Measurements from ENCODE around the gene HSPA4L. TPM values are rescaled to one million over a fixed set of nuclear protein-coding genes. Genes with fewer than 3 reads are reported as not detected.

Gene HSPA4L
- total and polyA plus RNA-seq, 2 experiments from 2014 or later, result 3.5 to 4.2 TPM

DNA sequence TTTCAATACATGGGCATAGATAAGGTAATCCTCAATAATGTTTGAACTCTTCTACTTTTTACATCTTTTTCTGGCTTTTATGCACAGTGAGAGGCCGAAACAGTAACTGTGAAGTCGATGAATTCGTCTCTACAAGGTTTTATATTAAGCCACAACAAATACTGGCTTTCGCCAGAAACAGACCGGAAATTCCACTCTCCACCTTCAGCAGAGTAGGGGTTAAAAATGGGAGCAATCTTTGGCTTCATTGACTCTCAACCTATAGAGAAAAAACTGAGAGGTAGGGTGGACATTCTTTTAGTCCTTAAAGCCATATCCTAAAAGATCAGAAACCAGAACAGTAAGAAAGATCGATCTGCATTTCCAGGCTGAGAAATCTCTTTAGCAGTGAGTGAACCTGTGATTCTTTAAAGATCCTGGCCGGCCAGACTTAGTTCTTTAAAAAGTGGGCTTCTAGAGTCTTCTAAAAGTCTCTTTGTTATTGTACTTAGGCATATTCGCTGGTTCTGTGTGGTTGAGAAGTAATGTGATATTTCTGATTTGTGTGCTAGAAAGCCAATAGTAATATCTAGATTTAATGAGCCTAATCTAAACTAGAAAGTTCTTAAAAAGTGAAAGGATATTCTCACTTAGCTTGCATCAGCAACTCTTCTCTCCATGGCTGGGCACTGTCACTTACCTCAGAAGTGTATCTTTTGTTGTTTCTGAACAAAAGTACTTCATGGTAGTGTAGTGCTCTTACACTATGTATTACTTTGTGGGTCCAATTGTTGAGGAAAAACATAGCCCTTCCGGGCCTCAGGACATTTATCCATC, 2.0 kb downstream of the HSPA4L start:
- Histone ChIP-seq H3K4me1 (ENCODE audit: insufficient read depth) (peaks cover 13% of the 10 kb centered on the region; the same call in 1 of the 2 replicates), H3K4me3 (peak overlapping the region; percentile 69; the same call in 1 of the 2 replicates), H3F3A (replicated peaks; ENCODE audit: low read depth) (0 out of 2 replicates have a peak, but pooled peaks cover 7% of the 10 kb centered on the region), H3K36me3 (ENCODE audit: insufficient read depth) (no peaks in the 10 kb centered on the region), H3K79me2 (replicated peaks; ENCODE audit: insufficient read depth) (no peaks in the 10 kb centered on the region), H4K20me1 (replicated peaks; ENCODE audit: insufficient read depth) (no peaks in the 10 kb centered on the region), H3K9me2 (ENCODE audit: insufficient read depth) (no peaks in the 10 kb centered on the region), H3K27ac (ENCODE audit: low read depth) (no peak overlapping the region), H3K4me2 (peak overlapping the region; percentile 92), H3K27me3 (ENCODE audit: insufficient read depth) (peaks cover 55% of the 10 kb centered on the region), H2AFZ (no peak overlapping the region)
- TF ChIP-seq NANOG (IDR thresholded peaks at IDR 0.05; ENCODE audit: borderline replicate concordance) (no peak), ZNF331 (CRISPR knock-in tag; IDR thresholded peaks at IDR 0.05; ENCODE audit: low read depth) (no peak), ZNF462 (CRISPR knock-in tag; IDR thresholded peaks at IDR 0.05) (no peak), CREB1 (CRISPR knock-in tag; IDR thresholded peaks at IDR 0.05; ENCODE audit: low read depth) (no peak), POLR2AphosphoS5 (IDR thresholded peaks at IDR 0.05; ENCODE audit: low read depth) (no peak), EZH2 (IDR thresholded peaks at IDR 0.05; ENCODE audit: low read depth, unreplicated experiment) (no peak), ZNF114 (CRISPR knock-in tag; IDR thresholded peaks at IDR 0.05) (no peak), STAT1 (IDR thresholded peaks at IDR 0.05; ENCODE audit: unreplicated experiment) (no peak), EZH2phosphoT487 (IDR thresholded peaks at IDR 0.05; ENCODE audit: unreplicated experiment) (no peak)
- TF ChIP-seq, protein P1, sequence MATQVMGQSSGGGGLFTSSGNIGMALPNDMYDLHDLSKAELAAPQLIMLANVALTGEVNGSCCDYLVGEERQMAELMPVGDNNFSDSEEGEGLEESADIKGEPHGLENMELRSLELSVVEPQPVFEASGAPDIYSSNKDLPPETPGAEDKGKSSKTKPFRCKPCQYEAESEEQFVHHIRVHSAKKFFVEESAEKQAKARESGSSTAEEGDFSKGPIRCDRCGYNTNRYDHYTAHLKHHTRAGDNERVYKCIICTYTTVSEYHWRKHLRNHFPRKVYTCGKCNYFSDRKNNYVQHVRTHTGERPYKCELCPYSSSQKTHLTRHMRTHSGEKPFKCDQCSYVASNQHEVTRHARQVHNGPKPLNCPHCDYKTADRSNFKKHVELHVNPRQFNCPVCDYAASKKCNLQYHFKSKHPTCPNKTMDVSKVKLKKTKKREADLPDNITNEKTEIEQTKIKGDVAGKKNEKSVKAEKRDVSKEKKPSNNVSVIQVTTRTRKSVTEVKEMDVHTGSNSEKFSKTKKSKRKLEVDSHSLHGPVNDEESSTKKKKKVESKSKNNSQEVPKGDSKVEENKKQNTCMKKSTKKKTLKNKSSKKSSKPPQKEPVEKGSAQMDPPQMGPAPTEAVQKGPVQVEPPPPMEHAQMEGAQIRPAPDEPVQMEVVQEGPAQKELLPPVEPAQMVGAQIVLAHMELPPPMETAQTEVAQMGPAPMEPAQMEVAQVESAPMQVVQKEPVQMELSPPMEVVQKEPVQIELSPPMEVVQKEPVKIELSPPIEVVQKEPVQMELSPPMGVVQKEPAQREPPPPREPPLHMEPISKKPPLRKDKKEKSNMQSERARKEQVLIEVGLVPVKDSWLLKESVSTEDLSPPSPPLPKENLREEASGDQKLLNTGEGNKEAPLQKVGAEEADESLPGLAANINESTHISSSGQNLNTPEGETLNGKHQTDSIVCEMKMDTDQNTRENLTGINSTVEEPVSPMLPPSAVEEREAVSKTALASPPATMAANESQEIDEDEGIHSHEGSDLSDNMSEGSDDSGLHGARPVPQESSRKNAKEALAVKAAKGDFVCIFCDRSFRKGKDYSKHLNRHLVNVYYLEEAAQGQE (IDR thresholded peaks at IDR 0.05; ENCODE audit: unreplicated experiment), result no peak
- TF ChIP-seq, protein P2, sequence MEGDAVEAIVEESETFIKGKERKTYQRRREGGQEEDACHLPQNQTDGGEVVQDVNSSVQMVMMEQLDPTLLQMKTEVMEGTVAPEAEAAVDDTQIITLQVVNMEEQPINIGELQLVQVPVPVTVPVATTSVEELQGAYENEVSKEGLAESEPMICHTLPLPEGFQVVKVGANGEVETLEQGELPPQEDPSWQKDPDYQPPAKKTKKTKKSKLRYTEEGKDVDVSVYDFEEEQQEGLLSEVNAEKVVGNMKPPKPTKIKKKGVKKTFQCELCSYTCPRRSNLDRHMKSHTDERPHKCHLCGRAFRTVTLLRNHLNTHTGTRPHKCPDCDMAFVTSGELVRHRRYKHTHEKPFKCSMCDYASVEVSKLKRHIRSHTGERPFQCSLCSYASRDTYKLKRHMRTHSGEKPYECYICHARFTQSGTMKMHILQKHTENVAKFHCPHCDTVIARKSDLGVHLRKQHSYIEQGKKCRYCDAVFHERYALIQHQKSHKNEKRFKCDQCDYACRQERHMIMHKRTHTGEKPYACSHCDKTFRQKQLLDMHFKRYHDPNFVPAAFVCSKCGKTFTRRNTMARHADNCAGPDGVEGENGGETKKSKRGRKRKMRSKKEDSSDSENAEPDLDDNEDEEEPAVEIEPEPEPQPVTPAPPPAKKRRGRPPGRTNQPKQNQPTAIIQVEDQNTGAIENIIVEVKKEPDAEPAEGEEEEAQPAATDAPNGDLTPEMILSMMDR (conservative IDR thresholded peaks at IDR 0.05; ENCODE audit: low read depth in 2 of 2), result no peak
- TF ChIP-seq, protein P3, sequence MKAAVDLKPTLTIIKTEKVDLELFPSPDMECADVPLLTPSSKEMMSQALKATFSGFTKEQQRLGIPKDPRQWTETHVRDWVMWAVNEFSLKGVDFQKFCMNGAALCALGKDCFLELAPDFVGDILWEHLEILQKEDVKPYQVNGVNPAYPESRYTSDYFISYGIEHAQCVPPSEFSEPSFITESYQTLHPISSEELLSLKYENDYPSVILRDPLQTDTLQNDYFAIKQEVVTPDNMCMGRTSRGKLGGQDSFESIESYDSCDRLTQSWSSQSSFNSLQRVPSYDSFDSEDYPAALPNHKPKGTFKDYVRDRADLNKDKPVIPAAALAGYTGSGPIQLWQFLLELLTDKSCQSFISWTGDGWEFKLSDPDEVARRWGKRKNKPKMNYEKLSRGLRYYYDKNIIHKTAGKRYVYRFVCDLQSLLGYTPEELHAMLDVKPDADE (IDR thresholded peaks at IDR 0.05), result no peak
- no peak for ATAC-seq
- H3K4me1 Mint-ChIP-seq, result peaks cover 20% of the 10 kb centered on the region
- H3K27me3 Mint-ChIP-seq (ENCODE audit: insufficient read depth, low read depth, poor library complexity), result peaks cover 30% of the 10 kb centered on the region
- peak overlapping the region; percentile 87; the same call in 1 of the 3 replicates for H3K4me3 Mint-ChIP-seq
- no peak for DNase-seq (ENCODE audit: low spot score)
- peaks cover 4% of the 10 kb centered on the region; the same call in 1 of the 3 replicates for H3K36me3 Mint-ChIP-seq (ENCODE audit: low read depth)
- peaks cover 7% of the 10 kb centered on the region for H3K9me3 Mint-ChIP-seq
- H3K27ac Mint-ChIP-seq, result no peak overlapping the region

All from GM23338 (cell line).